ENCODE measurements around the gene CHI3L1. TPM values are rescaled to one million over a fixed set of nuclear protein-coding genes. Genes with fewer than 3 reads are reported as not detected.
A peak's percentile ranks its signal among the peaks of the same experiment; 100 is the strongest.

The CHI3L1 gene
- total RNA-seq, 1 donor from 2014 or later, result not detected

DNA sequence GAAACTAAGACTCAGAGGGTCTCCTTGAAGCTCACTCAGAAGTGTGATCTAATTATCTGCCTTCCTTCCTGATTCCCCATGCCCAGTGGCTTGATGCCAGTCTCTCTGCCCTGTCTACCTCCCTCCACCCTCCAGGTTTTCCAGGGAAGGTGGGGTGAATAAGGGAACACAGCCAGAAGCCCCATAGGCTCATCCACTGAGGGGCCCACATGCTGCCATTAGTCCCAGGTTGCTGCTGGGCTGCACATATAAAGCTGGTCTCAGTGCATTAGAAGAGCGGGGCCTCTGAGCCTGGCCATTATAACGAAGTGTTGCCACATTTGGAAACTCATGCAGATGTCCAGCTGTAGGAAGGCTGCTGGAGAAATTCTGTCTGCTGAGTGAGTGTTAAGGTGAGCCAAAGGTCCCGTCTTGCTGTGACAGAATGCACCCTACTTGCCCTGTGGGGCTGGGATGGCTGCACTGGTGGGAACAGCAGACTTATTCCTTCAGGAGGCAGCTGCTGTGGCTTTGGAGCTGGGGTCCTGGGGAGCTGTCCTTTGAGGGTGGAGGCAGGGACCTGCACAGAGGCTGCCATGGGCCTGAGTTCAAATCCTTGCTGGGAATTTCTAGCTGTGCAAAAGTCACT lies 56.0 kb downstream of the CHI3L1 start:
- H3K27me3 Mint-ChIP-seq (ENCODE audit: low read depth), result no peaks in the 10 kb centered on the region
- peaks cover 26% of the 10 kb centered on the region for H3K4me1 Mint-ChIP-seq (ENCODE audit: low read depth)
- H3K9me3 Mint-ChIP-seq (ENCODE audit: low read depth), result no peaks in the 10 kb centered on the region

DNA sequence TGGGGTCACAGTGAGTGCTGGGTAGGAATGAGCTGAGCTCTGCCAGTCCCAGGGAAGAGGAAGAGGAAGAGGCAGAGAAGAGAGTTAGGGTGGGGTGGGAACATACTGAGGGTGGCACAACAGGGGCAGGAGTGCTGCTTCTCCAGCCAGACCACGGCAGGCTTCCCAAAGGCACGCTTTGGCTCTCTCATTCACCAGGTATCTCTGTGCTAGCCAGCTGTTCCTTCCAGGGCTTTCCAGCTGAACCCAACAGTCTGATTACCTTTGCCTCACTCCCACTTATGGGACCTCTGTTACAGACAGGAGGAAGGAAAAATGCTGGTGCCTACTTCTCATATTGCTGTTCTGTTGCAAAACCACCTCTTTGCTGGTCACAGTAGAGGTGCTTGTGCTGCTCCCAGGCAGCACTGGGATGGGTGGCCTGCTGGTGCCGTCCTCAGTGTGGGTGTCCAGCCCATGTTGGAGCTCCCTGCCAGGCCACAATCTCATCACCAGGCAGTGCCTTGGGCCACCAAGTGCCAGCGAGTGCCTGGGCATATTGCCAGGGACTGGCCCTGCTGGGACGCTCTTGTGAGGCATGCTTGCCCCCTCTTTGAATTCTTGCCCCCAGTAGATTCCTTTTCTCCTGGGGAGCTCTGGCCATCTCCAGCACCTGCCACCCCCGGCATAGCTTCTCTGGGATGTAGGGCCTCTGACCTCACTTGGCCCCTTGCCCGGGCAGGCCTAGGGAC lies 56.8 kb downstream of the CHI3L1 start:
- peaks cover 26% of the 10 kb centered on the region for H3K4me1 Mint-ChIP-seq (ENCODE audit: low read depth)
- TF ChIP-seq, protein P1, sequence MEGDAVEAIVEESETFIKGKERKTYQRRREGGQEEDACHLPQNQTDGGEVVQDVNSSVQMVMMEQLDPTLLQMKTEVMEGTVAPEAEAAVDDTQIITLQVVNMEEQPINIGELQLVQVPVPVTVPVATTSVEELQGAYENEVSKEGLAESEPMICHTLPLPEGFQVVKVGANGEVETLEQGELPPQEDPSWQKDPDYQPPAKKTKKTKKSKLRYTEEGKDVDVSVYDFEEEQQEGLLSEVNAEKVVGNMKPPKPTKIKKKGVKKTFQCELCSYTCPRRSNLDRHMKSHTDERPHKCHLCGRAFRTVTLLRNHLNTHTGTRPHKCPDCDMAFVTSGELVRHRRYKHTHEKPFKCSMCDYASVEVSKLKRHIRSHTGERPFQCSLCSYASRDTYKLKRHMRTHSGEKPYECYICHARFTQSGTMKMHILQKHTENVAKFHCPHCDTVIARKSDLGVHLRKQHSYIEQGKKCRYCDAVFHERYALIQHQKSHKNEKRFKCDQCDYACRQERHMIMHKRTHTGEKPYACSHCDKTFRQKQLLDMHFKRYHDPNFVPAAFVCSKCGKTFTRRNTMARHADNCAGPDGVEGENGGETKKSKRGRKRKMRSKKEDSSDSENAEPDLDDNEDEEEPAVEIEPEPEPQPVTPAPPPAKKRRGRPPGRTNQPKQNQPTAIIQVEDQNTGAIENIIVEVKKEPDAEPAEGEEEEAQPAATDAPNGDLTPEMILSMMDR (IDR thresholded peaks at IDR 0.05), result no peak
- no peak overlapping the region for H3K27ac Mint-ChIP-seq (ENCODE audit: unreplicated experiment)
- no peak overlapping the region for H3K4me3 Mint-ChIP-seq (ENCODE audit: unreplicated experiment)
- H3K36me3 Mint-ChIP-seq (ENCODE audit: low read depth), result no peaks in the 10 kb centered on the region
- H3K9me3 Mint-ChIP-seq (ENCODE audit: low read depth), result no peaks in the 10 kb centered on the region
- DNase-seq (ENCODE audit: low spot score), result peak; percentile 71
- H3K27me3 Mint-ChIP-seq (ENCODE audit: low read depth), result peaks cover 6% of the 10 kb centered on the region

More for the DNA sequence above, 56.0 kb downstream of the CHI3L1 start:
- TF ChIP-seq, protein P1 (IDR thresholded peaks at IDR 0.05), result no peak
- no peaks in the 10 kb centered on the region for H3K36me3 Mint-ChIP-seq (ENCODE audit: low read depth)
- H3K4me3 Mint-ChIP-seq (ENCODE audit: unreplicated experiment), result no peak overlapping the region
- H3K27ac Mint-ChIP-seq (ENCODE audit: unreplicated experiment), result no peak overlapping the region
- DNase-seq (ENCODE audit: low spot score), result peak; percentile 65

Other genes starting within 250 kb of the CHI3L1 start
- gene ADIPOR1, start 228.4 kb downstream of the CHI3L1 start, total RNA-seq, result 69.3 to 73.9 TPM (median 73.7 TPM) in 3 replicates
- 45.6 to 48.9 TPM (median 46.0 TPM) in 3 replicates for gene CYB5R1, start 219.4 kb downstream of the CHI3L1 start, total RNA-seq
- gene TMEM183A, start 179.3 kb downstream of the CHI3L1 start, total RNA-seq, result 51.4 to 59.1 TPM (median 55.5 TPM) in 3 replicates
- 6.0 to 16.3 TPM (median 14.7 TPM) in 3 replicates for gene PPFIA4, start 160.2 kb downstream of the CHI3L1 start, total RNA-seq
- not detected in 3 replicates for gene MYOG, start 100.7 kb downstream of the CHI3L1 start, total RNA-seq
- 0.24 to 2.1 TPM (median 1.7 TPM) in 3 replicates for gene ADORA1, start 59.0 kb downstream of the CHI3L1 start, total RNA-seq
- not detected in 3 replicates for gene MYBPH, start 10.9 kb downstream of the CHI3L1 start, total RNA-seq
- gene CHIT1, start 43.0 kb upstream of the CHI3L1 start, total RNA-seq, result not detected in 3 replicates
- gene BTG2, start 118.8 kb upstream of the CHI3L1 start, total RNA-seq, result 33.2 to 41.3 TPM (median 39.9 TPM) in 3 replicates
- gene FMOD, start 164.4 kb upstream of the CHI3L1 start, total RNA-seq, result 0.47 to 0.92 TPM (median 0.85 TPM) in 3 replicates